KG1 (cell line): Measurements from ENCODE around the gene RPS6KC1.
A peak's percentile ranks its signal among the peaks of the same experiment; 100 is the strongest.
"Not testable (repeated sequence)": the region's sequence is repeated elsewhere in the genome, so short reads cannot be mapped to it uniquely, and the experiment has no call there.

Experiments used
- DNase-seq: peaks from one replicate; lab custom pipeline; 2025; lab: John Stamatoyannopoulos, UW

Gene RPS6KC1

DNA sequence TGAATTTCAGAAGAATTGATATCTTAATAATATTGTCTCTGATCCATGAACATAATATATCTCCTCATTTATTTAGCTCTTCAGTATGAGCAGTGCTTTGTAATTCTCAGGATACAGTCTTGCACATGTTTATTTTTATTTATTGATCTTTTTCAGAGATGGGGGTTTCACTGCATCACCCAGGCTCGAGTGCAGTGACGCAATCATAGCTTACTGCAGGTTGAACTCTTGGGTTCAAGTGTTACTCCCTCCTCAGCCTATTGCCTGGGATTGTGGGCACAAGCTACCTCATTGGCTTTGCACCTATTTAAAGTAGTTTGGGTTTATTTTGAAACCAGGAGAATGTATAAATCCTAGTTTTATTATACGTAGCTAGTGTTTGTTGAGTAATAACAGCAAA is 4.7 kb downstream of the RPS6KC1 start:
- no peak for DNase-seq

DNA sequence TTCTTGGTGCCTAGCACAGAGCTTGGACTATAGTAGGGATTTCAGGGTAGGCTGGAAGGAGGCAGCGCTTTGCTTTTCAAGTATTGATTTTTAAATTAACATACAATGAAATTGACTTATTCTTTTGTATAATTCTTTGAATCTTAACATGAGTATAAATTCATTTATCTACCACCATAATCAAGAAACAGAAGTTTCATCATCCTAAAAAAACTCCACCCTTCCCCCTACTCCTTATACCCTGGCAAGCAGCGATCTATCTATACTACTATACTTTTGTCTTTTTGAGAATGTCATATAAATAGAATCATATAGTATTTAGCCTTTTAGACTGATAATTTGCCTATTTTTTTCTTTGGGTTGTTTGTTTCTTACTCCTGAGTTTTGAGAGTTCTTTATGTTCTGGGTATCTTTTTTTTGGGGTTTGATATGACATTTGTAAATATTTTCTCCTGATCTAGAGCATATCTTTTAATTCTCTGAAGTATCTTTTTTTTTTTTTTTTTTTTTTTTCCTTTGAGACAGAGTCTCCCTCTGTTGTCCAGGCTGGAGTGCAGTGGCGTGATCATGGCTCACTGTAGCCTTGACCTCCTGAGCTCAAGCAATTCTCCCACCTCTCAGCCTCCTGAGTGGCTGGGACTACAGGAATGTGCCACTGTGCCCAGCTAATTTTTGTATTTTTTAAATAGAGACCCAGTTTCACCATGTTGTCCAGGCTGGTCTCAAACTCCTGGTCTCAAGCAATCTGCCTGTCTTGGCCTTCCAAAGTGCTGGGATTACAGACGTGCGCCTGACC is 6.4 kb downstream of the RPS6KC1 start:
- no peak for DNase-seq

DNA sequence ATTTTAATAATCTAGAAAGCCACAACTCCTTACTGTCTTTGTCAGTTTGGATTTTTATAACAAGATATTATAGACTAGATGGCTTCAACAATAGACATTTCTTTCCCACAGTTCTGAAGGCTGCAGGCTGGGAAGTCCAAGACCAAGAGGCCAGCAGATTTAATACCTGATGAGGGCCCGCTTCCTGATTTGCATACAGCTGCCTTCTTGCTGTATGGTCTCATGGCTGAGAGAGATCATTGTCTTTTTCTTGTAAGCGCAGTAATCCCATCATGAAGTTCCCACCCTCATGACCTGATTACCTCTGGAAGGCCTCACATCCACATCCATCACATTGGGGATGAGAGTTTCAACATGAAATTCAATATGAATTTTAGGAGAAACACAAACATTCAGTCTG is 9.8 kb downstream of the RPS6KC1 start:
- no peak for DNase-seq

- DNase-seq: no peak
These were observed 10.2 kb downstream of the RPS6KC1 start for GRCh38 chr1:213061263-213061662.

DNA sequence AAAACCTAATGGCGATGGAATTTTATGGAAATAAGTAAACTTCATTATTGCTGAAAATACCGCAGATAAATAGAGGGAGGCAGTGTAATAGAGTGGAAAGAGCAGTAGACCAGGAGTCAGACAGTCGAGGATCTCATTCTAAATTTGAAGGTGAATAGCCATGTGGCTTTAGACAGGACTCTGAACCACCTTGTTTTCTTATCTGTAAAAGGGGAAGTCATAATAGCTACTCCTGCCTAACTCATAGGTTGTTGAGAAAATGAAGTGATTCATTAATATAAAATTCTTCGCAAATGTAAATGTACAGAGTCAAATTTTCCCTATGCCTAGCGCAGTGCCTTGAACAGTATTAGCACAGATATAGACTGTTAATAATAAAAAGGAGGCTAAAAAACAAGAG is 14.8 kb downstream of the RPS6KC1 start:
- no peak for DNase-seq

DNA sequence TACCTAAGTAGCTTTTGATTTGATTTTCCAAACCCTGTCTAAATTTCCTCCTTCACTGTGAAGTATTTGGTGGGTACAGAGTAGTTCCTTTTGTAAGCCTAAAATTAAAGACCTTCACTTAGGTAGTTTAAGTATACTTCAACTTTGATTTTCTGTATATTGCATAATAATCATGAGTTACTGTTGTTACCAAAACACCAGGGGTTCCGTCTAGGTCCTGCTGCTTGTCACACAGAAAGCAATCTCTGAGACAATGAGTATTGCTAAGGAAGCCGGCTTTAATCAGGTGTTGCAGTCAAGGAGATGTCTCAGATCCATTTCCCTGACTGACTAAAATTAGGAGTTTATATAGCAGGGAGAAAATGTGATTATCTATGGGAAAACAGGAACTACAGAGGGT is 15.3 kb downstream of the RPS6KC1 start:
- no peak for DNase-seq

- no peak for DNase-seq
These were observed 16.3 kb downstream of the RPS6KC1 start for GRCh38 chr1:213067352-213067751.

DNA sequence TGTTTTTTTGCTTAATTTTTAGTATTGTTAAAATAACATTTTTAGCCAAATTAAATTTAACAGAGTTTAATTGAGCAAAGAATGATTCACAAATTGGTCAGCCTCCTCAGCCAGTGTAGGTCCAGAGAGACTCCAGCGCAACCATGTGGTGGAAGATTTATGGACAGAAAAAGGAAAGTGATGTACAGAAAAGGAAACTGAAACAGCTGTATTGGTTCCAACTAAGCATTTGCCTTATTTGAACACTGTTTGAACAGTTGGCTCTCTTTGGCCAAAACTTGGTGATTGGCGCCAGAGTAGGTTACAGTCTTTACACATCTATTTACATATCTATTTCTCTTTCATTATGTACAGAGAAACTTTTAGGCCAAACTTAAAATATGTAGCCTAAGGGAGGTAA is 19.4 kb downstream of the RPS6KC1 start:
- DNase-seq: peak; percentile 41

DNA sequence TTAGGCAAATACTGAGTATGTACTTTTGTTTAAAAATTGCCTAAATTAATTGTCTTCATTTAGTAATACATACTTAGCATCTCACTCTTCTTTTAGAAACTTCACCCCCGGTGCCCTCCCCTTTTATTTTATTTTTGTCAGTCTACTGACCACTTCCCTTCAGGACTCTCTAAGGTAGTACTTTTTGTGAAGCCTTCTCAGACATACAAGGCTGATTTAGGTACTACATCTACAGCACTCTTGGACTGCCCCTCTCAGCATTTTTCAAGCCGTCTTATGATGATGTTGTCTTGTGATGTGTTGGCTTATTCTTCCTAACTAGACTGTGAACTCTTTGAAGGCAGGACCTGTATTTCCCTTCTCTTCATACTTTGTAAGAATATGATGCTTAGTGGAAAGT is 24.7 kb downstream of the RPS6KC1 start:
- no peak for DNase-seq

- no peak for DNase-seq
These were observed 31.5 kb downstream of the RPS6KC1 start for GRCh38 chr1:213082420-213083111.

DNA sequence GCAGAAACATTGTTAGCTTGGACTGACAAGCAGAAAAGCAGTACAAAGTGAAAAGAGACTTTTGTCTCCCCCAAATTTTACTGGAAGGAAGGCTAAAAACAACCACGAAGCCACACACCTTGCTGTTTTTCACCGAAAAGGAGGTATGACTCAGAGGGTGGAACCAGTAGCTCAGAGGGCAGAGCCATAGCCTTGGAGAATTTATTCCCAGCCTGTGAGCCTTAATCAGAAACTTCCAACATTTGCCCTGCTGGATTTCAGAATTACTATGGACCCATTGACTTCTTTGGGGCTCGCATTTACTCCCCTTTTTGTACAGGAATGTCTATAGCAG is 32.0 kb downstream of the RPS6KC1 start:
- DNase-seq: no peak

DNA sequence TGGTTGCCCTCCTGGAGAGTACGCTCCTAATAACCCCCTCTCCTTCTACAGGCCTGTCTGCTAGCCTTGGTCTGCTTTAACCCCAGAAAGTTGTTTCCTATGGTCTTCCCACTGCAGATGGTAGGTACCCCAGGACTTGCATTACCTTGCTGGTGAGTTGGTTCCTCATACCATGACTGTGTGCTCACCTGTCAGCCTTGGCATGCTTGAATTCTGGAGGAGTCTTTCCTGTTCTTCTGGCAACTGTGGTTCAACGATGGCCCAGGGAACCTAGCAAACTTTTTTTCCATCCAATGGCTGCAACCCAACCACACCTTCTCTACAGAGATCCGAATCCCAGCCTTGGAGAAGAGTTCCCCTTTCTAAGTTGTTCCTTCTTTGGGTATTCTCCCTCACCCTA is 36.9 kb downstream of the RPS6KC1 start:
- no peak for DNase-seq

DNA sequence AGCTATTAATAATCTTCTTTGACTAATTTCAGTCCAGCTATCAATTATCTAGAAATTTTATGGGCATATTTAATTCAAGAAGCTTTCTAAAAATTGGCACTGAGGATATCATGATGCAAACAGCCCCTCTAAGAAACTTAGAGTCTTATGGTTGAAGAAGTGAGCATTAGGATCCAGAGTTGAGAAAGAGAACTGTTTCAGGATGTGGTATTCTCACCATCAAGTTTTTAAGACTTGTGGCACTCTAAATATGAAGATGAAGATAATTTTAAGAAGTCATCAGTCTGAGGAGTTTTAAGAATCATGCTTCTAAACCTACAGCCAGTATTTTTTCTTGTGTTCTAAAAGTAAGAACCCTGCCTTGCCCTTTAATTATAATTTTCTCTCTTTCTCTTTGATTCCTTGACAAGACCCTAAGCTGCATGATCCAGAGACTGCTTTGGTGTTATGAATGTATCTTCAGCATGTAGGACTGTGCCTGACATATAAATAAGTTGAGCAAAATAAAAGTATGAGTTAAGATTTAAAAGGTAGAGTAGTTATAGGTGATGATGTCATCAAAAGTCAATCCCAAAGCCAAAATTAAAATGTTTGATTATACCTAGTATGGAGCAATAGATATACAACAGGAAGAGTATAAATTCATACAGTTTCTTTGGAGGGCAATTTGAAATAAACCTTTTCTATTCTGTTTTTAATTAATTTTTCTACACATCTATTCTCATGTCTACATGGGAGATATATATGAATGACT is 39.1 kb downstream of the RPS6KC1 start:
- no peak for DNase-seq

DNA sequence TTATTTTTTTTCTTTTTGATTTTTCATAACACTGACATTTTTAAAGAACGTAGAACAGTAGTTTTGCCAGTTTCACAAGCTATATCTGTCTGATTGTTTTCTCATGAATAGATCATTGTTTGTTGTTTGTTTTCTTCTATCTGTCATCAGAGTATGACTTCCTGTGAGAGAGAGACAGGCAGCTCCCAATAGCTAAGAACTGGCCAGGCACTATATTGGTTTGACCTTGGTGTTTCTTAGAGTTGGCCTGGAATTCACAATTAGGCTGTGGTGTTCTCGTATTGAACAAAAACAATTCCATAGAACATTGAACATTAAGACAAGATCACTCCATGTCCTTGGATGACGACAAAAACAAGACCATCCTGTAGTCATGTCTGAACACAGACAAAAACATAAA is 43.4 kb downstream of the RPS6KC1 start:
- DNase-seq: no peak

DNA sequence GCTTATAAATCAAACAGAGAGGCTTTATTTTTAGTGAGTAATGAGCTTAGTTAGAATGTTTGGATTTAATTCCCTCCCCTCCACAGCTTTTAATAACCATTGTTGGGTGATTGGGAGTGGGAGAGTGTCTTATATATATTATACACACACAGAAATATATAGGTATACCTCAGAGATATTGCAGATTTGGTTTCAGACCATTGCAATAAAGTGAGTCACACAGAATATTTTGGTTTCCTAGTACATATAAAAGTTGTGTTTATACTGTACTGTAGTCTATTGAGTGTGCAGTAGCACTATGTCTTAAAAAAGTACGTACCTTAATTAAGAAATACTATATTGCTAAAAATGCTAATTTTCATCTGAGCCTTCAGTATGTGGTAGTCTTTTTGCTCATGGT is 44.4 kb downstream of the RPS6KC1 start:
- DNase-seq: no peak

GRCh38 chr1:213099682-213100399 is 48.8 kb downstream of the RPS6KC1 start:
- no peak for DNase-seq

- DNase-seq: not testable (repeated sequence)
These were observed 49.5 kb downstream of the RPS6KC1 start for GRCh38 chr1:213100565-213100964.

- no peak for DNase-seq
These were observed 52.6 kb downstream of the RPS6KC1 start for GRCh38 chr1:213103377-213104306.

DNA sequence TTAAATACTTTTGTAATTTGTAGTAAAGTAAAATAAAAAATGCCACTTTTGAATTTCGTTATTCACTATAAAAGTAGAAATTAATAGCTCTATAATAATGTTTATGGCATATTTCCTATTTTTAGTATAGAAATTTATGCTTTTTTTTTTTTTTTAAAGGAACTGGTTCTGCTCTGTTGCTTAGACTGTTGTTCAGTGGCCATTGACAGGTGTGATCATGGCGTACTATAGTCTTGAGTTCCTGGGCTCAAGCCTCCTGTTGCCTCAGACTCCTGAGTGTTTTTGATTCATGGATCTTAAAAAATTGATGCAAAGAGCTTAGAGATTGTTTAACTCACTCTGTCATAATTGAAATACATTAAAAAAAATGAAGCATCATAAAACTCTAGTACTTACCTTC is 53.6 kb downstream of the RPS6KC1 start:
- no peak for DNase-seq

DNA sequence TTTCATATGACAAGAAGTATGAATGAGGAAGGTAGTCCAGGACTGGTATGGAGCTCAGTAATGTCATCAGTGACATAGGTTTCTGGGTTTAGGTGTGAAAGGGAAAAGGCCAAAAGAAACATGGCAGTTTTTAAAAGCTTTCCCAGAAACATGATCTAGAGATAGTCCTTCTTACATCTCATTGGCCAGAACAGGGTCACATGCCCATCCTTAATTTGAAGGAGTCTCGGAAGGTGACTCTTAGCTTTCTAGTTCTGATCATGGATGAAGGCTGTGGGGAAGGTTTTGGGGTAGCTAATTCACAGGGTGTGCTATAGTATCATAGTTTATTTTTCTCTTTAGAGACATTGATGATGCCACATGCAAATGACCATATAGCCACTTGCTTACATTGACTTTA is 55.3 kb downstream of the RPS6KC1 start:
- DNase-seq: no peak

- DNase-seq: no peak
These were observed 56.6 kb downstream of the RPS6KC1 start for GRCh38 chr1:213107613-213108012.
